ENCODE results near the gene MYO7B.

The MYO7B gene

GRCh38 chr2:127577208-127577475, 41.7 kb downstream of the MYO7B start:
- Histone ChIP-seq H2AFZ (no peak overlapping the region), H3K4me2 (ENCODE audit: low read length) (no peak overlapping the region), H3K27ac (no peak overlapping the region), H3K9ac (no peak overlapping the region), H3K4me3 (ENCODE audit: low read depth, low read length) (no peak overlapping the region), H3K36me3 (ENCODE audit: control insufficient read depth, insufficient read depth, low read length) (no peaks in the 10 kb centered on the region), H3K9me3 (ENCODE audit: control insufficient read depth, low read length) (no peaks in the 10 kb centered on the region), H3K79me2 (no peaks in the 10 kb centered on the region), H3K27me3 (ENCODE audit: control insufficient read depth, insufficient read depth, low read length) (no peaks in the 10 kb centered on the region), H3K4me1 (no peaks in the 10 kb centered on the region)
- no peak for TF ChIP-seq CTCF (IDR thresholded peaks at IDR 0.05)

GRCh38 chr2:127577503-127577902, 42.0 kb downstream of the MYO7B start:
- no peak for TF ChIP-seq CTCF (IDR thresholded peaks at IDR 0.05)
- no peak overlapping the region for H3K27ac ChIP-seq
- no peak overlapping the region for H3K4me2 ChIP-seq (ENCODE audit: low read length)
- H3K36me3 ChIP-seq (ENCODE audit: control insufficient read depth, insufficient read depth, low read length) = no peaks in the 10 kb centered on the region
- H3K4me3 ChIP-seq (ENCODE audit: low read depth, low read length) = no peak overlapping the region
- H2AFZ ChIP-seq = no peak overlapping the region
- no peaks in the 10 kb centered on the region for H3K9me3 ChIP-seq (ENCODE audit: control insufficient read depth, low read length)
- H3K9ac ChIP-seq = no peak overlapping the region
- no peaks in the 10 kb centered on the region for H3K4me1 ChIP-seq
- H3K27me3 ChIP-seq (ENCODE audit: control insufficient read depth, insufficient read depth, low read length) = no peaks in the 10 kb centered on the region
- no peaks in the 10 kb centered on the region for H3K79me2 ChIP-seq

- Histone ChIP-seq H3K4me3 (ENCODE audit: low read depth, low read length) (no peak overlapping the region), H3K27me3 (ENCODE audit: control insufficient read depth, insufficient read depth, low read length) (no peaks in the 10 kb centered on the region), H2AFZ (no peak overlapping the region), H3K36me3 (ENCODE audit: control insufficient read depth, insufficient read depth, low read length) (no peaks in the 10 kb centered on the region), H3K9ac (no peak overlapping the region), H3K4me2 (ENCODE audit: low read length) (no peak overlapping the region), H3K9me3 (ENCODE audit: control insufficient read depth, low read length) (no peaks in the 10 kb centered on the region), H3K27ac (no peak overlapping the region), H3K4me1 (no peaks in the 10 kb centered on the region), H3K79me2 (no peaks in the 10 kb centered on the region)
- no peak for TF ChIP-seq CTCF (IDR thresholded peaks at IDR 0.05)
Measured at GRCh38 chr2:127577973-127578372, 42.5 kb downstream of the MYO7B start.

GRCh38 chr2:127578411-127578810, 42.9 kb downstream of the MYO7B start:
- H3K27me3 ChIP-seq (ENCODE audit: control insufficient read depth, insufficient read depth, low read length) = no peaks in the 10 kb centered on the region
- no peak overlapping the region for H2AFZ ChIP-seq
- no peak for TF ChIP-seq CTCF (IDR thresholded peaks at IDR 0.05)
- H3K4me2 ChIP-seq (ENCODE audit: low read length) = no peak overlapping the region
- H3K9ac ChIP-seq = no peak overlapping the region
- H3K27ac ChIP-seq = no peak overlapping the region
- no peaks in the 10 kb centered on the region for H3K9me3 ChIP-seq (ENCODE audit: control insufficient read depth, low read length)
- no peaks in the 10 kb centered on the region for H3K79me2 ChIP-seq
- no peak overlapping the region for H3K4me3 ChIP-seq (ENCODE audit: low read depth, low read length)
- H3K36me3 ChIP-seq (ENCODE audit: control insufficient read depth, insufficient read depth, low read length) = no peaks in the 10 kb centered on the region
- no peaks in the 10 kb centered on the region for H3K4me1 ChIP-seq

GRCh38 chr2:127579231-127579630, 43.7 kb downstream of the MYO7B start:
- no peak overlapping the region for H3K9ac ChIP-seq
- H3K9me3 ChIP-seq (ENCODE audit: control insufficient read depth, low read length) = no peaks in the 10 kb centered on the region
- no peaks in the 10 kb centered on the region for H3K27me3 ChIP-seq (ENCODE audit: control insufficient read depth, insufficient read depth, low read length)
- H3K4me3 ChIP-seq (ENCODE audit: low read depth, low read length) = no peak overlapping the region
- H3K36me3 ChIP-seq (ENCODE audit: control insufficient read depth, insufficient read depth, low read length) = no peaks in the 10 kb centered on the region
- H3K79me2 ChIP-seq = no peaks in the 10 kb centered on the region
- H2AFZ ChIP-seq = no peak overlapping the region
- no peak for TF ChIP-seq CTCF (IDR thresholded peaks at IDR 0.05)
- no peak overlapping the region for H3K27ac ChIP-seq
- no peak overlapping the region for H3K4me2 ChIP-seq (ENCODE audit: low read length)
- H3K4me1 ChIP-seq = no peaks in the 10 kb centered on the region

Measured in parathyroid adenoma (tissue), 2 donors.